HG03342 (cell line): ENCODE data around the gene NRAP.

Source experiments
- ATAC-seq: cut with Tn5 transposase; IDR thresholded peaks from one replicate; pipeline ENCODE4 v1.9.1; 2021; ENCODE audit warnings: mild to moderate bottlenecking, moderate library complexity; ENCODE audit not compliant: unreplicated experiment

NRAP gene

DNA sequence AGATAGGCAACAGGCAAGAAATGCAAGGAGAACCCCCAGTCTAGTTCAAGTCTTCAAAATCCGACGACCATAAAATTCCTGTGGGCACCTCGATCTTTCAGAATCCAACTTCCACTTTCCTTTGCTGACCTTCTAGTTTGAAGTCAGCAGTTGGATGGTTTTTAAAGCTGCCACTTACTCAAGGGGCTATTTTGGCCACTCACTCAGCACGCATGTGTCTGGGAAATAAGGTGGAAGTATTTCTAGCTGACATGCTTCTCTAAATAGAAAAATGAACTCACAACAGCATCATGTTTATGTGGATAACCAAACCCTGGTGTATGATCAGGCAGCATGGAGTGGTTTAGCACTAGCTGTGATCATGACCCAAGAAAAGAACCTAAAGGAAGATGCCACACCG lies at the start of gene NRAP:
Gene NRAP (minus strand): TSS at position 134 of the 400 bp plus-strand sequence. CDS start 159 bp downstream, outside the sequence.
- no peak for ATAC-seq

DNA sequence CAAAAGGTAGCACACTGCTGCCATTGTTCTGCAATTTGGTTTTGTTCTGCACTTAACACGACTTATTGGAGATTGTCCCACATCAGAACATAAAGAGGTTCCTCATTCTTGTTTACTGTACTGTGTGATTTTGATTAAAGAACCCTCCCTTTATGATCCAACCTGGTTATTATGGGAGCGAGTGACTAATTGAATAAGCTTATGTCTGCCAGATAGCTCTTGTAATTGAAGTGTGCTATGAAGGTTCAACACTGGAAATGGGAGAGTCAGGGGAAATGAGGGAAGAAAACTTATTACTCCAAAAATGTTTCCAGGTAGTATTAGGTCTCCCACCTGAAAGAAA lies 49.8 kb upstream of the NRAP start:
- no peak for ATAC-seq

GRCh38 chr10:113712755-113713639 lies 49.2 kb upstream of the NRAP start:
- no peak for ATAC-seq

DNA sequence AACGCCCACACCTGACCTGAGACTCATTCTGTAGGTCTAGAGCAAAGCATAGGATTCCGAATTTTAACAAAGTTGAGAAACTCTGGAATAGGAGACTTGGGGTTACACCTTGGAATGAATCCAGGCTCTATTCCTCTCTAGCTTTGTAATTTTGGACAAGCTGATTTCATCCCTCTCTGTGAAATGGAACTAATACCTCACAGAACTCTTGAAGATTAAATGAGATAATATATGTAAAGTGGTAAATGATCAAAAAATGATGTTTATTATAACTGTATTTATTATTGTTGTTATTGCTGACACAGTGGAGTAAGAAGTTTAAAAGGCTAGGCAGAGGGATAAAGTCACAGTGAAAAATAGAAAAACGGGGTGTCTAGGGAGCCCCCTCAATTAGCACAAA lies 48.2 kb upstream of the NRAP start:
- ATAC-seq = no peak

DNA sequence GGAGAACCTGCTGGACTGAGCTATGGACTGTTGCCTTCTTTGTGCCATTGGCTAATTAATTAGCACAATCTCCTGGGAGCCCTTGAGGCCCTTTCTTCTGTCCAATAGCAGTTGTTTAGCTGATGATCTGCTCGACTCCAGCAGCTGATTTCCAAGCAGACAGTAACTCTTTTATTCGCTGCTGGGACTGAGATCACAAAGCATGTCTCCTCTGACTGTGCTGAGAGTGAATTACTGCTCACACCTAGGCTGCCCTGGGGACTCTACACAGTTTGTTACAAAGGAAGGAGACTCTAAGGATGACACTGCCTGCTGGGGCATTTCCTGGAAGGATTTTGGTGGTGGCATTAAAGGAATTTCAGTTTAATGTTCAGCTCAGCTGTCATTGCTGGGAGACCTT lies 47.3 kb upstream of the NRAP start:
- no peak for ATAC-seq

GRCh38 chr10:113709221-113709838 lies 45.5 kb upstream of the NRAP start:
- no peak for ATAC-seq

DNA sequence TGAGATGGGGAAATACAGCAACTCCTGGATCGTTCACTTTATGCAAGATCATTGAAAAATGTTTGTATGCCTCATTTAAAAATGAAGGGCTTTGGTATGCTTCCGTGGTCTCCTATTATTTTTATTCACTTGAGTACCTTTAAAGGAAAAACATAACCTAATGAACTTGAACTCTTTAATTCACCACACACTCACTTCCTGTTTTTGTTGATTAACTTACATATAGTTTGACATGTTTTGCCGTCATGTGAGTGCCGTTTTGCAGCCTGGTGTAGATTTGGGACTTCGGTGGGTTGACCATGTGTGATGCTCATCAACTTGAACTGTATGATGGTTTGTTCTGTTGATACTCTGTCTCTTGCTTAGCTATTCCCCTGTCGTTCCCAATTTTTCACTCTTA lies 44.8 kb upstream of the NRAP start:
- ATAC-seq = no peak

GRCh38 chr10:113706623-113707022 lies 42.8 kb upstream of the NRAP start:
- ATAC-seq = no peak

- ATAC-seq = no peak
Measured at GRCh38 chr10:113705344-113705652, 41.5 kb upstream of the NRAP start.

DNA sequence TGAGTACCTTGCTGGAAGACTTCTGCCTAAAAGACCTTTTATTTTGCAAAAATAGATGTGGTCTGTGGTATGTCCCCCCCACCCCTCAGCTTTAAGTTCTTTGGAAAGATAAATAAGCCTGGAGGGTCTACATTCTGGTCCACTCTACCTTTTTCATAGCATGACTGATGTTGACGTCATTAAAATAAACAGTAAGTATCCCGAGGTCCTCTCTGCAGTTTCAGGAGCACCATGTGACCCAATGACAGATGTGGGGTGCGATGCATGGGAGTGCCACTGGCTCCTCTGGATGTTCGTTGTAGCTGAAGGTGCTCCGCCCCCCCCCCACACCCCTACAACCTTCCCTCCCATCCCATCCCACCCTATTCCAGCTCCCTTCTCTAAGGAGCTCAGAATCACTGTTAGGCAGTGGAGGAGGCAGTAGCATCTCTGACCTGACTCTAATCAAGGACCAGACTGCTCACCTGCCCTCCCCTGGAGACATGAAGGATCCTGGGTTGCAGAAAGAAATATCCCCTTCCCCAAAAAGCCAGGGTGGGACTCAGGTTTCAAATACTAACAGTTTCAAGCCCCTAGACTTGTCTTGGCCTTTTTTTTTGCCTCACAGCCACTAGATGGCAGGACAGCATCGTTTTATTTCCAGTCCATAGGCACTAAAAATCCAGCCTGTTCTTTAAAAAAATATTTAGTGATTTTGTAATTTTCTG lies 40.9 kb upstream of the NRAP start:
- ATAC-seq = no peak

DNA sequence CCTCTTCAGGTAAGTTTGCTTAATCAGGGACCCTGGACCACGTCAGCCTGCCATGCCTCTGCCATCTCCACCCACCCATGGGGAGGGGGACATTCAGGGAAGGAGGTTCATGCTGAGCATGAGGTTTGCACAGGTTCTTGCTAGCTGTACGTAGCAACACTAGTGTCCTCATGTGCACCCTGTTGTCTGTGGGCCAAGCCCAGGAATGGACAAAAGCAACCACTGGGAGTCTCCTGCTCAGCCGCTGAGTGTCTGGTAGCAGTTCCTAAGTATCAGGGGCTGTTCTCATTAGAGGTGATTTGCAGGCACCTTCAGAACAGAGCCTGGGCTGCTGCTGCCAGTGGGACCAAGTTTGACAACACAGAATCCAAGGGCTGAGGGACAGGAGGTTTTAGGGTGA lies 33.8 kb upstream of the NRAP start:
- no peak for ATAC-seq

GRCh38 chr10:113695691-113696090 lies 31.9 kb upstream of the NRAP start:
- no peak for ATAC-seq

DNA sequence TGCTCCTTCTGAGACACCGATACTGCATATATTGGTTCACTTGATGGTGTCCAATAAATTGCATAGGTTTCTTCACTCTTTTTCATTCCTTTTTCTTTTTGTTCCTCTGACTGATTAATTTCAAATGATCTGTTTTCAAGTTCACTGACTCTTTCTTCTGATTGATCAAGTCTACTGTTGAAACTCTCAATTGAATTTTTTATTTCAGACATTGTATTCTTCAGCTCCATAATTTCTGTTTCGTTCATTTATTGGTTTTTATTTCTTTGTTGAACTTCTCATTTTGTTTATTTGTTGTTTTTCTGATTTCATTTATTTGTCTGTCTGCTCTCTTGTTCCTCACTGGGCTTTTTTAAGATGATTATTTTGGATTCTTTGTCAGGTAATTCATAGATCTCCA lies 29.5 kb upstream of the NRAP start:
- no peak for ATAC-seq

DNA sequence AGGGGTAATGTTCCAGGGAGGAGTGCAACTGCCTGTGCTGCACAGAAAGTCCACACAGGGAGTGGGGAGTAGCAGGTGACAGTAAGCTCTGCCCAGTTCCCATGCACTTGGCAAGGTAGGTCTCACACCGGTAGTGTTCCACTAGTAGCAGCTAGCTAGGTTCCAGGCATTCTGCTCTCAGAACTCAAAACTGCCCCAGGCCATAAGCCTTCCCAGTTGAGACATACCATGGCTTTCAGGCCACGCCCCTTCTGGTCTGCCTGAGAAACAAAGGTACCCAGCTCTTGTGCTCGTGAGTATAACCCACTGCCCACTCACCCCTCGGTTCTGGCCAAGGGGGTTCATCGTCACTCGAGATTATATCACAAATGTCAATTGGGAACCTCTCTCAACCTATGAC lies 28.4 kb upstream of the NRAP start:
- ATAC-seq = no peak

DNA sequence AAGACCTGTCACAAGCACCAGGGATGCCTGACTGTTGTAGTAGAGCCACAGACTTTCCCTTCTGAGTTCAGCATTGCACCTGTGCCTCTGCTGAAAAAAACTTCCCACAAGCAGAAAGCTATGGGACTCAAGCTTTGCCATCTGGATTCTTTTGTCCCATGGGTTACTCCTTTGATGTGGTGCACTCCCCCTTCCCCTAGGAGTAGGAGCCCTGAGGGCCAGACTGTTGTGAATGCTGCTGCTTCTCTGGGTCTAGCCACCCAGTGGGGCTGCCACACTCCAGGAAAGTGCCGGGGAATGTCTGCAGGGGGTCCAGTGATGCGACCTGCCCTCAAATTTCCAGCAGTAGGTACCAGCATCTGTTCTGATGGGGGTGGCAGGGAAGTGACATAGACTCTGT lies 27.5 kb upstream of the NRAP start:
- no peak for ATAC-seq

GRCh38 chr10:113690749-113691148 lies 26.9 kb upstream of the NRAP start:
- no peak for ATAC-seq

- no peak for ATAC-seq
Measured at GRCh38 chr10:113689574-113689973, 25.7 kb upstream of the NRAP start.

DNA sequence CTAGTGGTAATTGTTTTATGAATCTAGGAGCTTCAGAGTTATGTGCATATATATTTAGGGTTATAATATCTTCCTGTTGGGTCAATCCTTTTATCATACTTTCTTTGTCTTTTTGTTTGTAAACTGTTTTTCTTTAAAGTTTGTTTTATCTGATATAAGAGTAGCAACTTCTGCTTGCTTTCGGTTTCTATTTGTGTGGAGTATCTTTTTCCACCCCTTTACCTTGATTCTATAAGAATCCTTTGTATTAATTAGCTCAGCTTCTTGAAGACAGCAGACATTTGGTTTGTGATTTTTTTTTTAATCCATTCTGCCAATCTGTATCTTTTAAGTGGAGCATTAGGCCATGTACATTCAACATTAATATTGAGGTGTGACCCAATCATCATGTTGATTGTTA lies 25.2 kb upstream of the NRAP start:
- no peak for ATAC-seq

DNA sequence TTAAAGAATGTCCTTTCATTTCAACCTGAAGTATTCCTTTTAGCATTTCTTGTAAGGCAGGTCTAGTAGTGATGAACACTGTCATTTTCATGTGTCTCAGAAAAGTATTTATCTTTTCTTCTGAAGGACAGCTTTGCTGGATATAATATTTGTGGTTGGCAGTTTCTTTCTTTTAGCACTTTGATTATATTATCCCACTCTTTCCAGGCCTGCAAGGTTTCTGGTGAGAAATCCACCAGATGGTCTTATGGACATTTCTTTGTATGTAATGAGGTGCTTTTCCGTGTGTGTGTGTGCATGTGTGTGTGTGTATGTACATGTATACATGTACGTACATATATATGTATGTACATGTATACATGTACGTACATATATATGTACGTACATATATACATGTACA lies 23.2 kb upstream of the NRAP start:
- no peak for ATAC-seq

GRCh38 chr10:113686028-113686427 lies 22.2 kb upstream of the NRAP start:
- no peak for ATAC-seq

- no peak for ATAC-seq
Measured at GRCh38 chr10:113683300-113683699, 19.5 kb upstream of the NRAP start.
